Naive thymus-derived CD4-positive, alpha-beta T cell (primary cell): ENCODE results near the gene REEP1. TPM values are rescaled to one million over a fixed set of nuclear protein-coding genes. Genes with fewer than 3 reads are reported as not detected.

ENCODE experiments used
- ATAC-seq: fragments of 150-1000 bp; cut with Tn5 transposase; 2 replicates; pipeline ENCODE4 v1.10.0; 2021; ENCODE audit warnings: mild to moderate bottlenecking, moderate library complexity
- CTCF ChIA-PET: fragments of 350-600 bp; sonication (Branson Sonifier 250); formaldehyde crosslinking; loops from one replicate; lab custom pipeline; 2021; ENCODE audit warnings: antibody characterized with exemption; lab: Charles Lee
- POLR2A ChIA-PET: fragments of 350-600 bp; sonication (Branson Sonifier 250); formaldehyde crosslinking; loops from one replicate; lab custom pipeline; 2021; ENCODE audit warnings: antibody characterized with exemption, inconsistent platforms; lab: Charles Lee
- DNase-seq, 9 donors: peaks; one replicate each; pipeline versions ENCODE4 v3.0.0 to v3.0.0-alpha.2; 2020 to 2022; ENCODE audit warnings: mixed read lengths in 1 of 9
- H3K27ac ChIP-seq: one replicate; pipeline ENCODE4 v1.7.0; 2013; ENCODE audit warnings: mild to moderate bottlenecking, low read depth, low read length, moderate library complexity
- H3K27me3 ChIP-seq, 2 donors: one replicate each; pipeline ENCODE4 v1.7.0; 2013; ENCODE audit warnings: low read length in 2 of 2, mild to moderate bottlenecking in 2 of 2, moderate library complexity in 2 of 2; ENCODE audit not compliant: control insufficient read depth in 2 of 2, insufficient read depth in 2 of 2
- H3K36me3 ChIP-seq, 3 experiments: 1 replicate in 2 of 3; 2 replicates in 1 of 3; pipeline ENCODE4 v1.7.0; 2013; ENCODE audit warnings: low read length in 3 of 3, mild to moderate bottlenecking in 3 of 3, moderate library complexity in 1 of 3; ENCODE audit not compliant: insufficient read depth in 3 of 3, control insufficient read depth in 2 of 3
- H3K4me1 ChIP-seq, 2 donors: one replicate each; pipeline ENCODE4 v1.7.0; 2013; ENCODE audit warnings: low read length in 2 of 2, mild to moderate bottlenecking in 2 of 2, moderate library complexity in 1 of 2; ENCODE audit not compliant: control insufficient read depth in 2 of 2, insufficient read depth in 2 of 2
- H3K4me3 ChIP-seq: 2 replicates; pipeline ENCODE4 v1.7.0; 2013; ENCODE audit warnings: mild to moderate bottlenecking, low read length
- H3K9me3 ChIP-seq, 3 experiments: 1 replicate in 2 of 3; 2 replicates in 1 of 3; pipeline ENCODE4 v1.7.0; 2013; ENCODE audit warnings: low read length in 3 of 3; ENCODE audit not compliant: control insufficient read depth in 2 of 3
- H3K27ac Mint-ChIP-seq, 9 donors: one replicate each; pipeline ENCODE4 v1.8.0; 2020 to 2022; ENCODE audit warnings: mixed read lengths in 9 of 9, mild to moderate bottlenecking in 8 of 9, moderate library complexity in 5 of 9, inconsistent platforms in 2 of 9
- H3K27me3 Mint-ChIP-seq, 5 donors: one replicate each; pipeline ENCODE4 v1.8.0; 2021 to 2022; ENCODE audit warnings: mixed read lengths in 5 of 5, mild to moderate bottlenecking in 1 of 5
- H3K36me3 Mint-ChIP-seq, 5 donors: one replicate each; pipeline ENCODE4 v1.8.0; 2020 to 2022; ENCODE audit warnings: mixed read lengths in 5 of 5, mild to moderate bottlenecking in 3 of 5, inconsistent platforms in 1 of 5
- H3K4me1 Mint-ChIP-seq, 7 donors: one replicate each; pipeline ENCODE4 v1.8.0; 2020 to 2022; ENCODE audit warnings: mixed read lengths in 7 of 7, mild to moderate bottlenecking in 3 of 7, inconsistent platforms in 1 of 7
- H3K4me3 Mint-ChIP-seq, 10 donors: one replicate each; pipeline ENCODE4 v1.8.0; 2020 to 2022; ENCODE audit warnings: mild to moderate bottlenecking in 10 of 10, mixed read lengths in 10 of 10, moderate library complexity in 6 of 10, inconsistent platforms in 2 of 10
- H3K9me3 Mint-ChIP-seq, 11 donors: one replicate each; pipeline ENCODE4 v1.8.0; 2020 to 2022; ENCODE audit warnings: mixed read lengths in 11 of 11, mild to moderate bottlenecking in 4 of 11, inconsistent platforms in 1 of 11, moderate library complexity in 1 of 11
- intact Hi-C, 2 donors: fragments of 100-400 bp; cut with micrococcal nuclease; formaldehyde crosslinking; loops; one replicate each; pipeline ENCODE4 v1.15.1; 2023
- polyA plus RNA-seq, 2 donors: library from polyadenylated mRNA; unstranded; fragments of 300-500 nt; fragmentation: Illumina TruSeq; gene quantifications; one replicate each; pipeline ENCODE4 v1.2.3, GENCODE V29; 2021
- total RNA-seq, 6 experiments: library from RNA in 5 of 6; stranded (reverse) in 5 of 6; gene quantifications; 1 replicate in 5 of 6; 2 replicates in 1 of 6; pipeline ENCODE4 v1.2.3 and lab custom pipeline; 2021 to 2026

REEP1 gene
- total and polyA plus RNA-seq, 7 experiments from 2014 or later = 0.05 to 0.45 (median 0.29) TPM

- ATAC-seq = no peak
- peaks cover 0 to 6% of the 10 kb centered on the region in 2 donors for H3K27me3 ChIP-seq
- peaks cover 7 to 28% (median 21%) of the 10 kb centered on the region in 11 donors for H3K9me3 Mint-ChIP-seq
These were observed 5.1 kb upstream of the REEP1 start for GRCh38 chr2:86342488-86342887.

DNA sequence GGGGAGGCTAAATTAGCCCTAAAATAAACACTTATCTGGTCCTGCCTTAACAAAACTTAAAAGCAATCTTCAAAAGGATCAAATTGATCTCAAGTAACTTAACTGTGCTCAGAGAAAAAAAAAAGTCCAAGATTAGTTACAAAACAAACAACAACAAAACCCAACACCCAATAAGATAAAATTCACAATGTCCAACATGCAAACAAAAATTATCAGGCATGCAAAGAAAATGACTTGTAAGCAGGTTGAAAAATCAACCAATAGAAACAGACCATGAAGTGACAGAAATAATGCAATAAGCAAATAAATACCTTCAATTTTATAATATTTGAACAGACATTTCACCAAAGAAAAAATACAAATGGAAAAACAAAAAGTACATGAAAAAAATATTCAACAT, 4.0 kb upstream of the REEP1 start:
- H3K9me3 Mint-ChIP-seq = peaks cover 7 to 28% (median 21%) of the 10 kb centered on the region in 11 donors
- no peak overlapping the region for H3K27ac ChIP-seq
- H3K36me3 Mint-ChIP-seq = peaks cover 0 to 12% (median 0%) of the 10 kb centered on the region in 5 donors
- POLR2A ChIA-PET = no interaction called here
- H3K4me3 ChIP-seq = no peak overlapping the region
- peaks cover 3 to 7% of the 10 kb centered on the region in 2 donors for H3K27me3 ChIP-seq
- H3K27me3 Mint-ChIP-seq = peaks cover 41 to 71% (median 54%) of the 10 kb centered on the region in 5 donors
- DNase-seq (no peak), ATAC-seq (no peak)
- CTCF ChIA-PET = no interaction called here
- H3K4me1 ChIP-seq = no peaks in the 10 kb centered on the region
- H3K4me3 Mint-ChIP-seq = no peak overlapping the region
- H3K9me3 ChIP-seq = peaks cover 0 to 10% (median 0%) of the 10 kb centered on the region in 3 experiments
- peaks cover 9 to 12% (median 10%) of the 10 kb centered on the region in 7 donors for H3K4me1 Mint-ChIP-seq
- intact Hi-C loops = no loop called here
- H3K36me3 ChIP-seq = no peaks in the 10 kb centered on the region
- no peak overlapping the region for H3K27ac Mint-ChIP-seq

More at GRCh38 chr2:86342488-86342887, 5.1 kb upstream of the REEP1 start:
- Histone ChIP-seq H3K4me1 (no peaks in the 10 kb centered on the region), H3K27ac (no peak overlapping the region), H3K9me3 (peaks cover 0 to 10% (median 0%) of the 10 kb centered on the region in 3 experiments), H3K4me3 (no peak overlapping the region), H3K36me3 (no peaks in the 10 kb centered on the region)
- Mint-ChIP-seq H3K4me1 (peaks cover 4 to 10% (median 6%) of the 10 kb centered on the region in 7 donors), H3K27ac (no peak overlapping the region), H3K27me3 (peaks cover 36 to 73% (median 54%) of the 10 kb centered on the region in 5 donors), H3K4me3 (no peak overlapping the region), H3K36me3 (peaks cover 0 to 12% (median 0%) of the 10 kb centered on the region in 5 donors)
- DNase-seq = no peak
- ChIA-PET CTCF (no interaction called here), POLR2A (no interaction called here)
- intact Hi-C loops = no loop called here

GRCh38 chr2:86338778-86339295, 1.4 kb upstream of the REEP1 start:
- H3K4me3 ChIP-seq = no peak overlapping the region
- intact Hi-C loops = no loop called here
- ATAC-seq = no peak
- H3K36me3 ChIP-seq = no peaks in the 10 kb centered on the region
- H3K4me3 Mint-ChIP-seq = peak overlapping the region in 9 of 10 donors; percentile 10 to 90 (median 50)
- H3K9me3 Mint-ChIP-seq = peaks cover 7 to 28% (median 21%) of the 10 kb centered on the region in 11 donors
- H3K27me3 Mint-ChIP-seq = peaks cover 60 to 81% (median 75%) of the 10 kb centered on the region in 5 donors
- peaks cover 10 to 23% (median 18%) of the 10 kb centered on the region in 7 donors for H3K4me1 Mint-ChIP-seq
- peaks cover 0 to 12% (median 0%) of the 10 kb centered on the region in 5 donors for H3K36me3 Mint-ChIP-seq
- H3K27ac Mint-ChIP-seq = no peak overlapping the region
- POLR2A ChIA-PET = no interaction called here
- peaks cover 0 to 10% (median 0%) of the 10 kb centered on the region in 3 experiments for H3K9me3 ChIP-seq
- CTCF ChIA-PET = no interaction called here
- H3K27ac ChIP-seq = no peak overlapping the region
- no peaks in the 10 kb centered on the region for H3K4me1 ChIP-seq
- H3K27me3 ChIP-seq = peaks cover 9 to 13% of the 10 kb centered on the region in 2 donors
- DNase-seq = no peak

DNA sequence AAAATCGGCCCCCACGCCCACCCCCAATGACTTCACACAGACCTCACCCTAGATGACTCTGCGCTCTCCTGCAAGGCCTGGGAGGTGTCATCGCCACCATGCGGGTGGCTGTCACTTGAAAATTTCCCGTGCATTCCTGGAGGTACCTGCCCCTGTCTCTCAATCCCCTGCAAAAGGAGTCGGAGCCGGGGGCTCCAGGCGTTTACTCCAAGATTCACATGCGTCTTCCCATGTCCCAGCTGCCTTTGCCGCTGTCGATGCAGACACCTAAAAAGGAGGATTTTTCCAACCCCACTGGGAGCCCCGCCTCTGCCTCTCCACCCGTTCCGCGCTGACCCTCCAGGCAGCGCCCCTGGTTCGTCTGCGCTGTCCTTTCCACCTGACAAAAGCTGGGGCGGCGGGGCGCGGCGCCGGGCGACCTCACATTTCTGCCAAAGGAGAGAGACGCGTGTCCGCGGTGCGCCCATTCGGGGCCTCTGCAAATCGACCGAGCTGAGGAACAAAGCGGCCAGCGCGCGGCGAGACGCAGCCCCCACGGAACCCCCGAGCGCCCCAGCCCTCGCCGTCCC, 667 bp downstream of the REEP1 start:
- DNase-seq = peak in 2 of 9 donors; percentile 7 to 23
- Histone ChIP-seq H3K4me3 (peak overlapping the region; percentile 13), H3K9me3 (peaks cover 0 to 10% (median 0%) of the 10 kb centered on the region in 3 experiments), H3K36me3 (no peaks in the 10 kb centered on the region), H3K4me1 (no peaks in the 10 kb centered on the region), H3K27ac (no peak overlapping the region), H3K27me3 (peaks cover 9 to 13% of the 10 kb centered on the region in 2 donors)
- Mint-ChIP-seq H3K4me3 (peak overlapping the region; percentile 63 to 85 (median 79)), H3K36me3 (peaks cover 0 to 9% (median 0%) of the 10 kb centered on the region in 5 donors), H3K4me1 (peaks cover 10 to 23% (median 18%) of the 10 kb centered on the region in 7 donors), H3K27me3 (peaks cover 60 to 80% (median 64%) of the 10 kb centered on the region in 5 donors), H3K27ac (no peak overlapping the region), H3K9me3 (peaks cover 7 to 19% (median 11%) of the 10 kb centered on the region in 11 donors)
- ATAC-seq = no peak
- ChIA-PET CTCF (no interaction called here), POLR2A (interaction anchor here (0.6 to 1.4 kb wide), 2 partner anchors 105 to 1833 kb away, joined by 3 to 4 read pairs; no protein-coding TSS in a partner anchor)
- intact Hi-C loops = no loop called here

GRCh38 chr2:86335865-86336674, 1.4 kb downstream of the REEP1 start:
- peaks cover 58 to 76% (median 59%) of the 10 kb centered on the region in 5 donors for H3K27me3 Mint-ChIP-seq
- Histone ChIP-seq H3K4me3 (no peak overlapping the region), H3K4me1 (no peaks in the 10 kb centered on the region), H3K27me3 (peaks cover 9 to 13% of the 10 kb centered on the region in 2 donors), H3K36me3 (no peaks in the 10 kb centered on the region), H3K9me3 (peaks cover 0 to 4% (median 0%) of the 10 kb centered on the region in 3 experiments), H3K27ac (no peak overlapping the region)
- ChIA-PET CTCF (no interaction called here), POLR2A (interaction anchor here (0.6 kb wide), 1 partner anchor 1834 kb away, joined by 3 read pairs; no protein-coding TSS in a partner anchor)
- DNase-seq = no peak
- intact Hi-C loops = no loop called here
- peak overlapping the region; percentile 63 to 85 (median 79) for H3K4me3 Mint-ChIP-seq
- H3K4me1 Mint-ChIP-seq = peaks cover 10 to 23% (median 18%) of the 10 kb centered on the region in 7 donors
- ATAC-seq = no peak
- no peak overlapping the region for H3K27ac Mint-ChIP-seq
- peaks cover 0 to 5% (median 0%) of the 10 kb centered on the region in 5 donors for H3K36me3 Mint-ChIP-seq
- H3K9me3 Mint-ChIP-seq = peaks cover 4 to 12% (median 5%) of the 10 kb centered on the region in 11 donors

GRCh38 chr2:86333378-86333777, 4.0 kb downstream of the REEP1 start:
- Mint-ChIP-seq H3K27ac (no peak overlapping the region), H3K9me3 (no peaks in the 10 kb centered on the region), H3K4me3 (no peak overlapping the region), H3K4me1 (peaks cover 5 to 23% (median 17%) of the 10 kb centered on the region in 7 donors), H3K36me3 (no peaks in the 10 kb centered on the region), H3K27me3 (peaks cover 33 to 53% (median 34%) of the 10 kb centered on the region in 5 donors)
- H3K36me3 ChIP-seq = no peaks in the 10 kb centered on the region
- DNase-seq (no peak), ATAC-seq (no peak)
- peaks cover 9 to 13% of the 10 kb centered on the region in 2 donors for H3K27me3 ChIP-seq
- H3K4me3 ChIP-seq = no peak overlapping the region
- intact Hi-C loops = no loop called here
- CTCF ChIA-PET = no interaction called here
- H3K4me1 ChIP-seq = no peaks in the 10 kb centered on the region
- no peak overlapping the region for H3K27ac ChIP-seq
- H3K9me3 ChIP-seq = no peaks in the 10 kb centered on the region
- POLR2A ChIA-PET = no interaction called here
